ENCODE data around the gene ZC3H4.
"Not testable (repeated sequence)": the region's sequence is repeated elsewhere in the genome, so short reads cannot be mapped to it uniquely, and the experiment has no call there.

The ZC3H4 gene

DNA sequence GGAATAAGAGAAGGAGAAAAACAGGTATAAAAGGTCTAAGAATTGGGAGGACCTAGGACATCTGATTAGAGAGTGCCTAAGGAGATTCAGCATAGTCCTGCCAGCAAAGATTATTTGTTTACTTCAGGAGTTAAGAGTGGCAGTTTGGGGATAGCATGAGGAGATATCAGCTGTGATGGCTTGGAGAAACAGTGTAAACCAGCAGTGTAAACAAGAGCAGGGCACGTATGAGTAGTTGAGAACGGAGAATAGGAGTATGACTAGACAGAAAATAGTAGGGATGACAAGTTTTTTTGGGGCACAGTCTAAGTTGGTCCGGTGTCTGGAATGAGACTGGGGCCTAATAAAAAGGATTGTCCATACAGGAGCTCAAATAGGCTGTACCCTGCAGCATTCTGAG lies 63.0 kb downstream of the ZC3H4 start:
- not testable (repeated sequence) for DNase-seq (ENCODE audit: low read depth in 4 of 4, low spot score in 1 of 4)

DNA sequence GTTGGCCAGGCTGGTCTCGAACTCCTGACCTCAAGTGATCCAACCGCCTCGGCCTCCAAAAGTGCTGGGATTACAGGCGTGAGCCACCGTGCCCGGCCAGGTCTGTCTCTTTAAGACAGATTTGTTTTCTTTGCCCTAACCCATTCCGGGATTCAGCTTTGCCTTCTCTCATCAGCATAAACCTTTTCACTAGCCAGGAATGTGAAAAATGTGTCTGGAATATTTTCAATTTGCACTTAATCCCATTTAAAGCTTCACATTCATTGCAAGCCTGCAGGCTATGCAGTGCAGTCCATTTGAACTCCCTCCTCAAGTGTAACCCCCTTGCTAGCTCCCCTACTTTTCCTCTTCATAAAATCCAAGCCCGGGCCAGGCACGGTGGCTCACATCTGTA lies 64.3 kb downstream of the ZC3H4 start:
- DNase-seq (ENCODE audit: low read depth in 4 of 4, low spot score in 1 of 4) = no peak

DNA sequence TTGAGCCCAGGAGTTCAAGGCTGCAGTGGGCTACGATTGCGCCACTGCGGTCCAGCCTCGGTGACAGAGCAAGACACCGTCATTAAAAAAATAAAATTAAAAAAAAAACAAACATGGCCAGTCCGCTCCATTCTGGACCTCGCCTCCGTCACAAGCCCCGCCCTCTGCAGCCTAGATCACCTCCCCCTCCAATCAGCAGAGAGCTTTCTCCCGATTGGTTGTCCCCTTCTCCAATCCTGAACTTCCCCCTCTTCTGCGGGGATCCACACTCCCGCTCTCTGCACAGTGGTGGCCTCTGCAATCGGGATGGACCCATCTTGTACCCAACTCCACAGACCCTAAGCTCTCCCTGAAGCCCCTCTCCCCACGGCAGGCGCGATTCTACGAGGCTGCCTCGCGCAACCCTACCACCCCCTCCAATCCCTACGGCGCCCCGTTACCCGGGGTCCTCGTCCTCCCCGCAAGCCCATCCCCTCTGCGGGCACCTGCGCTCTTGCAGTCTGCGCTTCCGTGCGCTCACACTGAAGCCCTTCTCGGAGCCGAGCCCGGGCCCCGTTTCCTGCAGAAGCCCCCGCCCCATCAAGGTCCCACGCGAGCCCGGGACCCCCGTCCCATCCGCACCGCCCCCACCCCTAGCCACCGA lies 65.7 kb downstream of the ZC3H4 start:
- peak; percentile 24 to 75 (median 48) for DNase-seq (ENCODE audit: low read depth in 4 of 4, low spot score in 1 of 4)

DNA sequence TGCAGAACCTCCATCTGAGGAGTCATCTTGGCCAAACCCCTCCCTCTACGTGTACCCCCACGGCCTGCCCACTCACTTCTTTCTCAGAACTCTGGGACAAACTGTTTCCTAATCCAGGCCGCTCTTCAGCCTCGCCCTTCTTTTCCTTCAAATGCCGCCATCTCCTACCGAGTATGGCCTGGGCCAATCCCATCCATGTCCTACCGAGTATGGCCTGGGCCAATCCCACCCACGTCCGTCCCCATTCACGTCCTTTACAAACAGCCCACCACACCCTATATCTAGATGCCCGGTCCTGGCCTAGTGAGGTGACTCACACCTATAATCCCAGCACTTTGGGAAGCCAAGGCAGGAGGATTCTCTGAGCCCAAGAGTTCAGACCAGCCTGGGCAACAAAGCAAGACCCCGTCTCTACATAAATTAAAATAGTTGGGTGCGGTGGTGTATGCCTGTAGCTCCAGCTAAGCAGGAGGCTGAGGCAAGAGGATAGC lies 66.3 kb downstream of the ZC3H4 start:
- no peak for DNase-seq (ENCODE audit: low read depth in 4 of 4, low spot score in 1 of 4)

DNA sequence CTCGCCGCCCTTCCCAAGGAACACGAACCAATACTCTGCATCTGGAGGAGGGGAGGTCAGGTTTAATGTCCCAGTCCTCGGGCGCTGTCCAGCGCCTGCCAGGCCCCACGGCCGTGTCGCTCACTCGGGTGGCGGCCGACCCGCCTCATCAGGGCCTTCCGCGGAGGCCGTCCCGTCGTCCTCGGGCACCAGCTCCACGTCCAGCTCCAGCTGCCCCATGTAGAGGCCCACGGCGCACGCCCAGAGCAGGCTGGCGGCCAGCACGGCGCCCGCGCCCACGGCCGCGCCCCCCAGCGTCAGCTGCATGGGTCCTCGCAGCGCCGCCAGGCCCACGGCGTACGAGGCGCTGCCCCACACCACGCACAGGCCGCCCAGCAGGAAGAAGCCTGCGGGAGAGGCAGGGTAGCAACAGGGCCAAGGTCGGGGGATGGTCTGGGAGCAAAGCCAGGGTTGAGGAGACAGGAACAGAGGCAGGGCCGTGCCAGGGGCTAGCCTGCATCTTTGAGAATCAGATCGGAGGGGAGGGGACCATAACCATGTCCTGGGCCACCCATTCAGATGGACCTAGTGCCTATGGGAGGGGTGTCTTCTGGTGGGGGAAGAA lies 67.6 kb downstream of the ZC3H4 start:
- DNase-seq (ENCODE audit: low read depth in 4 of 4, low spot score in 1 of 4) = no peak

DNA sequence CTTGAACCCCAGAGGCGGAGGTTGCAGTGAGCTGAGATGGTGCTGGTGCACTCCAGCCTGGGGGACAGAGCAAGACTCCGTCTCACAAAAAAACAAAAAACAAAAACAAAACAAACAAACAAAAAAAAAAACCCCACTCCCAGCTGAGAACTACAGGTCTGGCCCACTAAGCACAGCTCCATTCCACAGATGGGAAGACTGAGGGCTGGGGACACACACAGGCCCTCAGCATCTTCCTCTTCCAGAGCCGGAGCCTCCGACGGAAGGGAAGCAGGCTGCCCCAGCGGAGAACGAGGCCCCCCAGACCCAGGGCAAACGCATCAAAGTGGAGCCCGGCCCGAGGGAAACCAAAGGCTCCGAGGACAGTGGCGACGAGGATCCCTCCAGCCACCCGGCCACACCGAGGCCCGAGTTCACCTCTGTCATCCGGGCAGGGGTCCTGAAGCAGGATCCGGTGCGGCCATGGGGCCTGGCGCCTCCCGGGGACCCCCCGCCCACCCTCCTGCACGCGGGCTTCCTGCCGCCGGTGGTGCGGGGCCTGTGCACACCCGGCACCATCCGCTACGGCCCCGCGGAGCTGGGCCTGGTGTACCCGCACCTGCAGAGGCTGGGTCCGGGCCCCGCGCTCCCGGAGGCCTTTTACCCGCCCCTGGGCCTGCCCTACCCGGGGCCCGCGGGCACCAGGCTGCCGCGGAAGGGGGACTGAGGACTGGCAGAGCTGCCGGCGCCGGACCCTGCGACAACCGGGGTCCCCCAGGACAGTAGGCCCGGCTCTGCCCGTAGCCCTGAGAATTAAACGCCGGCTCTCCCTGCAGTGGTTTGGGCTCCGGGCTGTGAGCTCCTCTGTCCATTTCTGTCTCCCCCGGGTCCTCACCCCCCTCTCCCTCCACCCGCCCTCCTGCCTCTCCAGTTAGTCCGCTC lies 68.4 kb downstream of the ZC3H4 start:
- no peak for DNase-seq (ENCODE audit: low read depth in 4 of 4, low spot score in 1 of 4)

DNA sequence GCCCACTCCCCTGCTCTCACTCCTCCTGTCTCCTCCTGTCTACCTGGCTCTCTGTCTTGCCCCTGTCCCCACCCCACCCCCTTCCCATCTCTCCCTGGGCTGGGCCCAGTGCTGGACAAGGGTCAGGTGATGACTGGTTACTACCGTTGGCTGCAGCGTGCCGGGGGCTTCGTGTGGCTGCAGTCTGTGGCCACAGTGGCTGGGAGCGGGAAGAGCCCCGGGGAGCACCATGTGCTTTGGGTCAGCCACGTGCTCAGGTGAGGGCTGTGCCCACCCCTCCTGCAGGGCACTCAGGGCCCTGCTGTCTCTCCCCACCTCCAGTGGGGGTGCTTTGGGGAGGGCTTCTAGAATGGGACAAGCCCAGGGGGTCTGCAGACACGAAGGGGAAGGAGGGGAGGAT lies 72.7 kb downstream of the ZC3H4 start:
- DNase-seq (ENCODE audit: low read depth in 4 of 4, low spot score in 1 of 4) = no peak

DNA sequence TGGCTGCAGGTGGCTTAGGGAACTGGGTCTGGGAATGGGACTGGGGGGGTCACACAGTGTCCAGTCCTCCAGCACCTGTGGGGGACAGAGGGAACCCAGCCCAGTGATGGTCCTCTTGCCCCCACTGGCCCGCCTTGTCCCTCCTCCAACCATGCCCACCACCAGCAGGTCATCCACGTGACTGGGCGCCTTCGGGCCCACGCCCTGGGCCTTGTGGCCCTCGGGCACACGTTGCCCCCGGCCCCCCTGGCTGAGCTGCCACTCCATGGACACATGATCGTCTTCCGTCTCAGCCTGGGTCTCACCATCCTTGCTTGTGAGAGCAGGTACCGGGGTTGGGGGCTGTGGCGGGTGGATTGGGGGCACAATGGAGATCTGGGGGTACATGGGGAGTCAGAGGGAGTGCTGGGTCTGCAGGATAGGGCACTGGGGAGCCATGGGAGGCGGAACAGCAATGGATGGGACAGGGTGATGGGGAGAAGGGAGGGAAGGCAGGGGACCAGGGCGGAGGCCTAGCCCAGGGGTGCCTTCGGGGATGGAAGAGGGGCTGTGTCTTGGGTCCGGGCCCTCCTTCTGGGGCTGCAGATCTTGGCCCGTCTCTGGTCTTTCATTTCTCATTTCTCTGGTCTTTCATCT lies 74.2 kb downstream of the ZC3H4 start:
- DNase-seq (ENCODE audit: low read depth in 4 of 4, low spot score in 1 of 4) = no peak

DNA sequence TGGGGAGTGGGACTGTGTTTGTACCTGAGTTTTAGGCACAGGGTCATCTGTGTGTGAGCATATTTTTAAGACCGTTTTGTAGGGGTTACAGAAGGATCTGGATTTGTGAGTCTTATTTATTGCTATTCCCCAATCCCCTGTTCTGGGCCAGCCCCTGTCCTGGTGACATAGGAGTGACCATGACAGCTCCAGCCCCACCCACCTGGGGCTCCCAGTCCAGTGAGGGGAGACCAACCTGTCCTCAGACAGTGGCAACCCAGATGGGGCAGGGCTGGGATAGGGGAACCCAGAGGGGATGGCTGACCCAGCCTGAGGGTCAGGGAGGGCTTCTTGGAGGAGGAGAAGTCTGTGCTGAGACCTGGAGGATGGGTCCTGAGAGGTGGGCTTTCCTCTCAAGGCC lies 75.8 kb downstream of the ZC3H4 start:
- DNase-seq (ENCODE audit: low read depth in 4 of 4, low spot score in 1 of 4) = no peak

DNA sequence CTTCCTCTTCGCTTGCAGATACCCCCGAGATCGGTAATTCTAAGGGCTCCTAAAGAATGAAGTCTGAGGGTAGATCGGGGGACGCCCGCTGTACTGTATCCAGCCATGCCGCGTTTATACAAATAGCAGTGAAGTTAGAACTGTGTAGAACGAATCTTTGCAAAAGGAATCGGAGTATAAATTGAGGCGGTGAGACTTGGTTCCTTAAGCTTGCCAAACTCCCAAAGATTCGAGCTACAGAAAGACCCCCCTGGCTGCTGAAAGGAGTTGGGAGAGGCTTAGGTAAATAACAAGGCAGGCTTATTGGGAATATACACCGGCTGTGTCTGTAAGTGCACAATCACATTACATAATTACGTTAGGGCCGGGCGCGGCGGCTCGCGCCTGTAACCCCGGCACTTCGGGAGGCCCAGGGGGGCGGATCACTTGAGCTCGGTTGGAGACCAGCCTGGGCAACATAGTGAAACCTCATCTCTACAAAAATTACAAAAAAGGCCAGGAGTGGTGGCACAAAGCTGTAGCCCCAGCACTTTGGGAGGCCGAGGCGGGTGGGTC lies 77.4 kb downstream of the ZC3H4 start:
- no peak for DNase-seq (ENCODE audit: low read depth in 4 of 4, low spot score in 1 of 4)

DNA sequence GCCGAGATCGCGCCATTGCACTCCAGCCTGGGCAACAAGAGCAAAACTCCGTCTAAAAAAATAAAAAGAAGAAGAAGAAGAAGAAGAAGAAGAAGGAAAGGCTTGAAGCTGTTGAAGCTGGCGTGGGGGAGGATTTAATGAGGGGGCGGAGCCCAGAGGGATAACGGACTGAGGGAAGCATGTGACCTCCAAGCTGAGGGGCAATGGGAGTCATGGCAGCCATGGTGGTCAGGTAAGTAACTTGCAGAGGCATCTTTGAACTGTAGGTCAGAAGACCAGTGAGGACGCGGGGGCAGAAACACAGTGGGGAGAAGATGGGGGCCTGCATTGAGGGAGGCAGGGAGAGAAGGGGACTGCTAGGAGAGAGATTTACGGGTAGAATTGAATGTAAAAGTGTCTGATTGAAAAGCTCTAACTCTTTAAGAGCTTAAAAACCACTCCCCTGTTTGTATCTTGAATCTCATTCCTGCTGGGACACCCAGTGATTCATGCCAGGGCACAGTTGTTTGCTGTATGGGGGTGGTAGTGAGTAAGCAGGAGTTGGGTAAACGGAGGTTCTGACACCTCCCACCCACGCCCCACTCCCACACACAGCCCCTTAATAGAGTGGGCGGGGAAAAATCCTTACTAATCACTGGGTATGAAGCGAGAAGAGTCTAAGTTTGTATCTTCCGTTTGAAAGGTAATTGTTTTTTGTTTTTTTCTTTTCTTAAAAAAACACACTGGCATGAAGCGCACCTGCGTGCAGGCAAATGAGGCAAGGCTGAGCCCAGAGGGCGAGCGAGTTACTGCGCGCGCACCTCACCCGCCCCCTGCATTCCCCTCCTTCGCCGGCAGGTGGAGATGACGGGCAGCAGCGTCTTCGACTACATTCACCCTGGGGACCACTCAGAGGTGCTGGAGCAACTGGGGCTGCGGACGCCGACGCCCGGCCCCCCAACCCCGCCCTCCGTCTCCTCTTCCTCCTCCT lies 78.2 kb downstream of the ZC3H4 start:
- DNase-seq (ENCODE audit: low read depth in 4 of 4, low spot score in 1 of 4) = peak; percentile 82 to 96 (median 90)

DNA sequence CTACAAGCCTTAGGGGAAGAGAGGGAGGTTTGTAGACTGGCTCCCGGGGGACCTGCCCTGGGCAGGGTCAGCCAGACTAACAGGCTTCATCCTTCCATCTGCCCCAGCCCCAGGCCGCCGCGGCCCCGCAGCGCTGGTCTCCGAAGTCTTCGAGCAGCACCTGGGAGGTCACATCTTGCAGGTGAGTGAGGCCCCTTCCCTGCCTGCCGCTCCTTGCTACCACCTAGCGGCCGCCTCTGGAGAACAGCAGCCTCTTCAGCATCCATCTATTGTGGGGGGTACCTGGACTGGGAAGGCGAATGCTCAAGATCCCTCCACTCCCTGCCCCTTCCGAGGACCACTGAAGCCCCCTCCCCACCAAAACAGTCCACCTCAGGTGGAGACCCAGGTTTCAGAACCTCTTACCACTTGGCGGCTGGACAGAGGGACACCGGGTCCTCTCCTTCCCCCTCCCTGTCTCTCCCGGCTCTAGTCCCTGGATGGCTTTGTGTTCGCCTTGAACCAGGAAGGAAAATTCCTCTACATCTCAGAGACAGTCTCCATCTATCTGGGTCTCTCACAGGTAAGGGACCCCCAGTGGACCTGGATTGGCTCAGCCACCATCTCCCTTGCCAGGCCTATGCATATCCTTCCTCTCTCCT lies 81.3 kb downstream of the ZC3H4 start:
- peak; percentile 41 to 51 (median 44) for DNase-seq (ENCODE audit: low read depth in 4 of 4, low spot score in 1 of 4)

DNA sequence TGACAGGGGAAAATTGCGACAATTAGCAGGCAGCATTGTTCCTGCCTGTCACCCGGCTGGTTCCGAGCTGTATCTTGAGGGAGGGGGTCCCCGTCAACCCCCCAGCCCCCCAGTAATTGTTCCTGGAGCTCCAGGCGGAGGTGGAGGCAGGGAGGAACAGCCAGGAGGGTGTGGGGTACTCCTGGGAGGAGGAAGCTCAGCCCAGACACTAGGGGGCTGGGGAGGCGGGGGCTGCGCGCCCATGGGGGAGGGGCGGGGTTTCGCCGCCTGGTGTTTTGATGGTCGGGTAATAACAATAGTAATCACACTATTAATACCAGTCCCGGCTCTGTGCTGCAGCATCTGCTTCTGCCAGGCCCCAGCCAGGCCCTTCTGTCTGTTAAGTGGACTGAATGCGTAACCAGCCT lies 85.4 kb downstream of the ZC3H4 start:
- DNase-seq (ENCODE audit: low read depth in 4 of 4, low spot score in 1 of 4) = no peak

DNA sequence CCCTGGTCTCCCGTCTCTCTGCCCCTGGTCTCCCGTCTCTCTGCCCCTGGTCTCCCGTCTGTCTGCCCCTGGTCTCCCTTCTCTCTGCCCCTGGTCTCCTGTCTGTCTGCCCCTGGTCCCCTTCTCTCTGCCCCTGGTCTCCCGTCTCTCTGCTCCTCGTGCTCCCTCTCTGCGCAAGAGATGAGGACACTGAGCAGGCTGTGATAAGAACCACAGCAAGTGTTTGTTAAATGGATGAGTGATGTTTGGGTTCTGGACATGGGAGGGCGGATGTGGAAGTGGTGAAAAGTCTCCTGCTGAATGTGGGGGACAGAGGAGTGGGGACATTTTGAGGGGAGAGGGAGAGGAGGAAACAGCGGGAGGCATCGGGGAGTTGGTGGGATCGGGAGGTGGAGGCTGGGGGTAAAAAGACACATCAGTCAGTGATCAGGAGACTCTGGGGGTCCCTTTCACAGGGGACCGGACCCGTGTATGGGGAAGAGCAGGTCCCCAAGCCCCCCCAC lies 85.9 kb downstream of the ZC3H4 start:
- DNase-seq (ENCODE audit: low read depth in 4 of 4, low spot score in 1 of 4) = no peak

DNA sequence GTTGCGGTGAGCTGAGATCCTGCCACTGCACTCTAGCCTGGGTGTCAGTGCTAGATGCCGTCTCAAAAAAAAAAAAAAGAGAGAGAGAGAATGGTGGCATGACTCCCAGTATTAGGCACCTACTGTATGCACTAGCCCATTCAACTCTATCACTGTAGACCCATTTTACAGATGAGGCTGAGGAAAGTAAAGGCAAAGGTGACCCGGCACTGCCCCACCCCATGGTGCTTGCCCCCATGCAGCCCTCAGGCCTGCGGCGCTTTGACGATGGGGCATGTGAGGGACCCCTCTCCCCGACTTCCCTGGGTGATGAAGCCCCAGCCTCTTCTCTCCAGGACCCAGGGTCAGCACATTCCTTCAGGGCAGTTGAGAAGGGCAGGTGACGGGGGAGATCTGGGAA lies 86.7 kb downstream of the ZC3H4 start:
- DNase-seq (ENCODE audit: low read depth in 4 of 4, low spot score in 1 of 4) = no peak

DNA sequence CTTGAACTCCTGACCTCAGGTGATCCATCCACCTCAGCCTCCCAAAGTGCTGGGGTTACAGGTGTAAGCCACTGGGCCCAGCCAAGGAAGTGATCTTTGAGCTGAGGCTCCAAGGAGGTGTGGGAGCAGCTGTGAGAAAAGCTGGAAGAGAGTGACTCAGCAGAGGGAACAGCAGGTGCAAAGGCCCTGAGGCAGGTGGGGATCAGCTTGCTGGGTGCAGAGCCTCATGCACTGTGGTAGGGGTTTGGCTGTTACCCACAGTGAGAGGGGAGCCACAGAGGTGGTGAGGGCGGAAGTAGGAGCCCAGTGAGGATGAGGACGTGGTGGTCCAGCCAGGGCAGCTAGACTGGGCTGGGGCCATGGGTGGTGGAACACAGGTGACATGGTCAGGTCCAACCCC lies 87.4 kb downstream of the ZC3H4 start:
- no peak for DNase-seq (ENCODE audit: low read depth in 4 of 4, low spot score in 1 of 4)

DNA sequence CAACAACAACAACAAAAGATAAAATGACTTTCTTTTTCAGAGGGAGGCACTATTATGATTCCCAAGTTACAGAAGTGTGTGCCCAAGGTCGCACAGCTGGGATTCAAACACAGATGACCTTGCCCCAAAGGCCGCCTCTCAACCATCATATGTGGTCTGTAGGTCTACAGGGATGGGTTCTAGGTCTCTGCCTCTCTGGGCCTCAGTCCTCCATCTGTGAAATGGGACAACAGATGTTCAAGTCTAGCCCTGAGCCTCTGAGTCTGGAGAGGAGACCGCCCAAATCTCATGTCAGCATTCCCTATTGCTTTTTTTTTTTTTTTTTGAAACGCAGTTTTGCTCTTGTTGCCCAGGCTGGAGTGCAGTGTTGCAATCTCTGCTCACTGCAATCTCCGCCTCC lies 89.1 kb downstream of the ZC3H4 start:
- no peak for DNase-seq (ENCODE audit: low read depth in 4 of 4, low spot score in 1 of 4)

DNA sequence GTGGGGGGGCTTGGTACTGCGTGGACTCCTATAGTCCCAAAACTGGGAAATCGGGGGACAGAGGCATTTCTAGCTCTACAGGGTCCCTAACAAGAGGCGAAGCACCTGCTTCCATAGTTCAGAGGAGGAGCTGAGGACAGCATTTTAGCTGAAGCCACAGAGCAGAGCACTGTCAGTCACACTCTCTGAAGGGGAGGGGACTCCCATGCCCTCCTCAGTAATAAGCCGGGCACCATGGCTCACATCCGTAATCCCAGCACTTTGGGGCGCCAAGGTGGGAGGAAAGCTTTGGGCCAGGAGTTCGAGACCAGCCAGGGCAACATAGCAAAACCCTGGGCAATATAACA lies 90.2 kb downstream of the ZC3H4 start:
- DNase-seq (ENCODE audit: low read depth in 4 of 4, low spot score in 1 of 4) = no peak

Measured in stimulated activated CD4-positive, alpha-beta T cell treated with anti-CD3 and anti-CD28 coated beads, Interleukin-1b, Interleukin-23, amount 100 ng/mL, for 24 hours (primary cell).